HCT116 (cell line): ENCODE data around the gene NFE2L3. TPM values are rescaled to one million over a fixed set of nuclear protein-coding genes. Genes with fewer than 3 reads are reported as not detected.
"Not testable (repeated sequence)": the region's sequence is repeated elsewhere in the genome, so short reads cannot be mapped to it uniquely, and the experiment has no call there.

Source experiments
- ATAC-seq: fragments of 200-7000 bp; cut with Tn5 transposase; 2 replicates; pipeline ENCODE4 v1.9.1; 2020; ENCODE audit warnings: mild to moderate bottlenecking, moderate library complexity
- BruUV-seq: library from RNA; stranded (reverse); fragments of 400-500 nt; replicated peaks from 2 replicates; lab custom pipeline; 2021; lab: Mats Ljungman, UMichigan
- CTCF ChIA-PET: fragments of 300-600 bp; sonication (Branson Sonifier 250); formaldehyde crosslinking; loops from one replicate; lab custom pipeline; 2021; ENCODE audit warnings: antibody characterized with exemption; lab: Charles Lee
- POLR2A ChIA-PET: fragments of 300-600, 350-600 bp; sonication (Branson Sonifier 250); formaldehyde crosslinking; loops from one replicate; lab custom pipeline; 2021; ENCODE audit warnings: antibody characterized with exemption; lab: Charles Lee
- RAD21 ChIA-PET, 2 experiments: fragments of 300-600 bp; sonication (Branson Sonifier 250); formaldehyde crosslinking; loops; one replicate each; lab custom pipeline; 2023; ENCODE audit warnings: low total read pairs in 2 of 2; ENCODE audit not compliant: uncharacterized antibody in 2 of 2, unreplicated experiment in 2 of 2, low non-redundant PET in 1 of 2; lab: Charles Lee
- DNase-seq: peaks from one replicate; pipeline ENCODE4 v3.0.0-alpha.2; 2010; ENCODE audit warnings: low read depth, low spot score
- H2AFZ ChIP-seq: fragments of 200-600 bp; shearing (Covaris generic), sonication (generic); 2 replicates; pipeline ENCODE4 v1.6.1; 2017; ENCODE audit warnings: low read depth, mixed run types, mixed read lengths, antibody characterized with exemption, low read length; ENCODE audit not compliant: poor library complexity, severe bottlenecking
- H3K27ac ChIP-seq: 2 replicates; pipeline ENCODE4 v1.5.1; 2012; ENCODE audit warnings: low read depth, low read length
- H3K27me3 ChIP-seq: fragments of 200-600 bp; sonication (generic); 2 replicates; pipeline ENCODE4 v1.6.1; 2016; ENCODE audit warnings: mixed run types, low read length, mixed read lengths; ENCODE audit not compliant: insufficient read depth
- H3K36me3 ChIP-seq, 2 experiments: fragments of 200-500 bp in 1 of 2; fragments of 200-600 bp in 1 of 2; sonication (Bioruptor generic) in 1 of 2; sonication (generic) in 1 of 2; 2 replicates each; pipeline versions ENCODE4 v1.5.1 to v1.6.1; 2014 to 2016; ENCODE audit warnings: low read length in 2 of 2, inconsistent platforms in 1 of 2, mixed read lengths in 1 of 2, mixed run types in 1 of 2; ENCODE audit not compliant: insufficient read depth in 2 of 2, control insufficient read depth in 1 of 2
- H3K4me1 ChIP-seq, 2 experiments: fragments of 200-600 bp in 1 of 2; sonication (generic) in 1 of 2; 2 replicates each; pipeline versions ENCODE4 v1.5.1 to v1.6.1; 2012 to 2017; ENCODE audit warnings: low read length in 2 of 2, inconsistent platforms in 1 of 2, mild to moderate bottlenecking in 1 of 2, mixed read lengths in 1 of 2, mixed run types in 1 of 2, moderate library complexity in 1 of 2; ENCODE audit not compliant: insufficient read depth in 2 of 2, control insufficient read depth in 1 of 2
- H3K4me2 ChIP-seq: fragments of 200-600 bp; sonication (generic); 2 replicates; pipeline ENCODE4 v1.6.1; 2017; ENCODE audit warnings: mixed run types, low read length, mixed read lengths
- H3K4me3 ChIP-seq, 2 experiments: fragments of 200-600 bp in 1 of 2; sonication (generic) in 1 of 2; replicated peaks in 1 of 2; 2 replicates each; pipeline ENCODE4 v1.5.1; 2011 to 2016; ENCODE audit warnings: low read length in 2 of 2, control low read depth in 1 of 2, low read depth in 1 of 2, mild to moderate bottlenecking in 1 of 2, mixed read lengths in 1 of 2, mixed run types in 1 of 2
- H3K79me2 ChIP-seq: fragments of 200-600 bp; sonication (generic); 2 replicates; pipeline ENCODE4 v1.6.1; 2017; ENCODE audit warnings: mild to moderate bottlenecking, mixed run types, low read length, moderate library complexity, mixed read lengths; ENCODE audit not compliant: insufficient read depth
- H3K9ac ChIP-seq: fragments of 200-600 bp; sonication (generic); 2 replicates; pipeline ENCODE4 v1.6.1; 2016; ENCODE audit warnings: low read length, mixed read lengths
- H3K9me2 ChIP-seq: fragments of 200-600 bp; sonication (generic), shearing (Covaris generic); 2 replicates; pipeline ENCODE4 v1.6.1; 2017; ENCODE audit warnings: mixed run types, mild to moderate bottlenecking, moderate library complexity; ENCODE audit not compliant: insufficient read depth
- H3K9me3 ChIP-seq, 2 experiments: fragments of 200-500 bp in 1 of 2; fragments of 200-600 bp in 1 of 2; sonication (Bioruptor generic) in 1 of 2; sonication (generic) in 1 of 2; 2 replicates each; pipeline ENCODE4 v1.6.1; 2014 to 2017; ENCODE audit warnings: low read length in 2 of 2, mixed read lengths in 2 of 2, inconsistent platforms in 1 of 2, low read depth in 1 of 2, mild to moderate bottlenecking in 1 of 2, mixed run types in 1 of 2, moderate library complexity in 1 of 2; ENCODE audit not compliant: control insufficient read depth in 1 of 2, insufficient read depth in 1 of 2
- H4K20me1 ChIP-seq: fragments of 200-600 bp; sonication (generic), shearing (Covaris generic); 2 replicates; pipeline ENCODE4 v1.6.1; 2017; ENCODE audit warnings: mixed run types, mild to moderate bottlenecking, moderate library complexity; ENCODE audit not compliant: insufficient read depth
- CEBPB ChIP-seq: IDR thresholded peaks from 2 replicates; pipeline ENCODE4 v1.6.1; 2012; ENCODE audit warnings: low read depth
- ZBTB33 ChIP-seq: IDR thresholded peaks from 2 replicates; pipeline ENCODE4 v1.6.1; 2011; ENCODE audit warnings: mild to moderate bottlenecking, low read length, moderate library complexity; ENCODE audit not compliant: insufficient replicate concordance; ENCODE audit errors: extremely low read depth
- intact Hi-C: fragments of 100-400 bp; cut with micrococcal nuclease; formaldehyde crosslinking; loops from 2 replicates; pipeline ENCODE4 v1.10.0; 2022
- total RNA-seq: library from RNA; stranded (reverse); gene quantifications from one replicate; pipeline ENCODE4 v1.2.1, GENCODE V29; 2021; ENCODE audit not compliant: unreplicated experiment

Gene NFE2L3
- total RNA-seq, 1 experiment from 2014 or later, result 27.0 TPM

GRCh38 chr7:26183545-26184280 lies 31.7 kb downstream of the NFE2L3 start:
- Histone ChIP-seq H3K4me2 (no peak overlapping the region), H3K27ac (peak overlapping the region; percentile 28; the same call in 1 of the 2 replicates)
- BruUV-seq, result no TSS peak
- DNase-seq, result no peak
- TF ChIP-seq ZBTB33 (no peak), CEBPB (0 out of 2 replicates have a peak, but pooled peaks have one; percentile 15)
- TF ChIP-seq, all 23 proteins: peak for 1
- intact Hi-C loops, result loop anchor here (5.0 kb wide), 1 partner anchor 91 kb away; no protein-coding TSS in a partner anchor
- ATAC-seq, result no peak
- Histone ChIP-seq H3K27me3 (no peaks in the 10 kb centered on the region), H3K9ac (no peak overlapping the region), H4K20me1 (peaks cover 29% of the 10 kb centered on the region; the same call in 1 of the 2 replicates), H3K4me3 (no peak overlapping the region), H3K79me2 (no peaks in the 10 kb centered on the region; the same call in 1 of the 2 replicates), H2AFZ (no peak overlapping the region), H3K4me1 (no peaks in the 10 kb centered on the region), H3K36me3 (peaks cover 0 to 2% of the 10 kb centered on the region in 2 experiments; a peak in 1 of 4 replicates), H3K9me3 (no peaks in the 10 kb centered on the region), H3K9me2 (no peaks in the 10 kb centered on the region)
- ChIA-PET RAD21 (no interaction called here), CTCF (interaction anchor here (3.8 kb wide), 1 partner anchor 93 kb away, joined by 16 read pairs; no protein-coding TSS in a partner anchor), POLR2A (interaction anchor here (1.5 kb wide), 1 partner anchor 15 kb away, joined by 4 read pairs; no protein-coding TSS in a partner anchor)

DNA sequence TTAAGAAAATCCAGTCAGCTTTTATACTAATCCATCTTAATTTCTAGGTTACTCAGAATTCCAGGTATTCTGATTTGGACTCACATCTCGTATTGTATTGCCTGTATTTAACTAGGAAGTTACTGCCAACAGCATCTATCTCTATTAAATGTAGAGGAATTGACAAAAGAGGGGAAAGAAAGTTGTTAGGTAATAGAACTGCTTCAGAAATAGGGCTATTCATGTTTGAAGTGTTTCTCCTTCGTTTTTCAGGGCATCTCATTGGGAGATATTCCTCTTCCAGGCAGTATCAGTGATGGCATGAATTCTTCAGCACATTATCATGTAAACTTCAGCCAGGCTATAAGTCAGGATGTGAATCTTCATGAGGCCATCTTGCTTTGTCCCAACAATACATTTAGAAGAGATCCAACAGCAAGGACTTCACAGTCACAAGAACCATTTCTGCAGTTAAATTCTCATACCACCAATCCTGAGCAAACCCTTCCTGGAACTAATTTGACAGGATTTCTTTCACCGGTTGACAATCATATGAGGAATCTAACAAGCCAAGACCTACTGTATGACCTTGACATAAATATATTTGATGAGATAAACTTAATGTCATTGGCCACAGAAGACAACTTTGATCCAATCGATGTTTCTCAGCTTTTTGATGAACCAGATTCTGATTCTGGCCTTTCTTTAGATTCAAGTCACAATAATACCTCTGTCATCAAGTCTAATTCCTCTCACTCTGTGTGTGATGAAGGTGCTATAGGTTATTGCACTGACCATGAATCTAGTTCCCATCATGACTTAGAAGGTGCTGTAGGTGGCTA lies 32.5 kb downstream of the NFE2L3 start:
- ATAC-seq, H3K36me3 ChIP-seq, RAD21 ChIA-PET, H3K4me2 ChIP-seq, DNase-seq, H3K9me2 ChIP-seq, H3K27me3 ChIP-seq, H3K4me1 ChIP-seq, H3K9me3 ChIP-seq, H2AFZ ChIP-seq, POLR2A ChIA-PET, H3K79me2 ChIP-seq, H3K4me3 ChIP-seq, H3K9ac ChIP-seq, BruUV-seq, CTCF ChIA-PET: not testable (repeated sequence)
- peak overlapping the region; percentile 28; the same call in 1 of the 2 replicates for H3K27ac ChIP-seq
- peaks cover 37% of the 10 kb centered on the region; the same call in 1 of the 2 replicates for H4K20me1 ChIP-seq
- intact Hi-C loops, result loop anchor here (5.0 kb wide), 1 partner anchor 92 kb away; no protein-coding TSS in a partner anchor
